Upper lobe of left lung (tissue), 6 donors: ENCODE measurements around the gene TMEM39A. TPM values are rescaled to one million over a fixed set of nuclear protein-coding genes. Genes with fewer than 3 reads are reported as not detected.
A peak's percentile ranks its signal among the peaks of the same experiment; 100 is the strongest.

Experiments used
- ATAC-seq, 2 donors: fragments of 200-7000 bp; cut with Tn5 transposase; one replicate each; pipeline ENCODE4 v1.9.1; 2022; ENCODE audit warnings: mild to moderate bottlenecking in 2 of 2, moderate library complexity in 2 of 2; ENCODE audit not compliant: low FRiP score in 2 of 2
- DNase-seq, 2 donors: peaks; one replicate each; pipeline ENCODE4 v3.0.0-alpha.2; 2019 to 2020
- H3K27ac ChIP-seq, 4 donors: fragments of 200-600 bp; sonication (generic); one replicate each; pipeline ENCODE4 v1.5.1; 2016 to 2019
- H3K27me3 ChIP-seq, 4 donors: fragments of 200-600 bp; sonication (generic); one replicate each; pipeline ENCODE4 v1.5.1; 2017 to 2019
- H3K36me3 ChIP-seq, 4 donors: fragments of 200-600 bp; sonication (generic); one replicate each; pipeline ENCODE4 v1.5.1; 2016 to 2019
- H3K4me1 ChIP-seq, 4 donors: fragments of 200-600 bp; sonication (generic); one replicate each; pipeline ENCODE4 v1.5.1; 2018 to 2019
- H3K4me3 ChIP-seq, 4 donors: fragments of 200-600 bp; sonication (generic); one replicate each; pipeline ENCODE4 v1.5.1; 2017 to 2019; ENCODE audit warnings: mild to moderate bottlenecking in 2 of 4, moderate library complexity in 1 of 4
- H3K9me3 ChIP-seq, 4 donors: fragments of 200-600 bp; sonication (generic); one replicate each; pipeline ENCODE4 v1.5.1; 2018 to 2019
- CTCF ChIP-seq, 6 experiments: fragments of 450-650 bp in 4 of 6; fragments of 200-600 bp in 2 of 6; sonication (generic) in 2 of 6; IDR thresholded peaks; one replicate each; pipeline ENCODE4 v1.5.1; 2016 to 2019; ENCODE audit warnings: antibody characterized with exemption in 6 of 6
- EP300 ChIP-seq, 4 donors: sonication (generic); formaldehyde crosslinking; IDR thresholded peaks; one replicate each; pipeline ENCODE4 v1.5.1; 2017; ENCODE audit warnings: antibody characterized with exemption in 4 of 4, control low read depth in 2 of 4
- POLR2A ChIP-seq, 4 donors: fragments of 450-650 bp; IDR thresholded peaks; one replicate each; pipeline ENCODE4 v1.5.1; 2016 to 2017; ENCODE audit warnings: antibody characterized with exemption in 4 of 4, mild to moderate bottlenecking in 2 of 4
- POLR2AphosphoS5 ChIP-seq, 2 donors: sonication (generic); formaldehyde crosslinking; IDR thresholded peaks; one replicate each; pipeline ENCODE4 v1.5.1; 2017; ENCODE audit warnings: antibody characterized with exemption in 2 of 2
- WGBS, 2 donors: methylation state at CpG; one replicate each; pipeline ENCODE4 v1.1.5; 2017 to 2018; 5-methylcytosine and 5-hydroxymethylcytosine counted together
- total RNA-seq, 6 donors: library from RNA; depleted of rRNA in 4 of 6; stranded (reverse); fragments of >200 nt in 4 of 6; gene quantifications; one replicate each; pipeline versions ENCODE4 v1.1.0 to v1.2.1, GENCODE V29; 2016 to 2021
- donor health status: DM: no; HTN: no; CAD: no; lungs with moderate emphysema.
- donor health status: DM: no; HTN: yes; CAD: no; lungs with severe emphysema.

Gene TMEM39A
- total RNA-seq, 6 donors from 2014 or later: 15.9 to 52.6 (median 46.1) TPM

DNA sequence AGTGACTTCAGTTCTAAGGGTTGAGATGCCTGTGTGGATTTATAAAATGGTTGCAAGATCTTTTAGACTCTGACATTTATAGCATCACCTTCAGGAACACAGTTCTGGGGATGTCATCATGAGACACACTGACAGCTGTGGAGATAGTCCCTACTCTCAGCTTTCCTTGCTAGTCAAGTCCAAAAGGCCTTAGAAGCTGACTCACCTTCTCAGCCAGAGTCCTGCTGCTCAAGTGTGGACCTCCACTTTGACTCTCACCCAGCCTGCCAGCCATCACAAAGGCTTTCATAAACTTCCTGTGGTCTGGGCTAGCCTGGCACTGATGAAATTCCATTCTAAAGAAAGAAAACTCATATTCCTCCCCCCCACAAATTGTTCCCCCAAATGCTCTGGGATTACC, 44.8 kb downstream of the TMEM39A start:
- H3K27me3 ChIP-seq: no peaks in the 10 kb centered on the region
- DNase-seq (no peak), ATAC-seq (no peak)
- H3K4me3 ChIP-seq: no peak overlapping the region
- H3K9me3 ChIP-seq: no peaks in the 10 kb centered on the region
- no peak overlapping the region for H3K27ac ChIP-seq
- H3K4me1 ChIP-seq: no peaks in the 10 kb centered on the region
- H3K36me3 ChIP-seq: peaks cover 0 to 59% (median 32%) of the 10 kb centered on the region in 4 donors
- TF ChIP-seq POLR2A (IDR thresholded peaks at IDR 0.05): no peak
- no peak for TF ChIP-seq POLR2AphosphoS5 (IDR thresholded peaks at IDR 0.05)
- no peak for TF ChIP-seq EP300 (IDR thresholded peaks at IDR 0.05)
- TF ChIP-seq CTCF (IDR thresholded peaks at IDR 0.05): no peak

DNA sequence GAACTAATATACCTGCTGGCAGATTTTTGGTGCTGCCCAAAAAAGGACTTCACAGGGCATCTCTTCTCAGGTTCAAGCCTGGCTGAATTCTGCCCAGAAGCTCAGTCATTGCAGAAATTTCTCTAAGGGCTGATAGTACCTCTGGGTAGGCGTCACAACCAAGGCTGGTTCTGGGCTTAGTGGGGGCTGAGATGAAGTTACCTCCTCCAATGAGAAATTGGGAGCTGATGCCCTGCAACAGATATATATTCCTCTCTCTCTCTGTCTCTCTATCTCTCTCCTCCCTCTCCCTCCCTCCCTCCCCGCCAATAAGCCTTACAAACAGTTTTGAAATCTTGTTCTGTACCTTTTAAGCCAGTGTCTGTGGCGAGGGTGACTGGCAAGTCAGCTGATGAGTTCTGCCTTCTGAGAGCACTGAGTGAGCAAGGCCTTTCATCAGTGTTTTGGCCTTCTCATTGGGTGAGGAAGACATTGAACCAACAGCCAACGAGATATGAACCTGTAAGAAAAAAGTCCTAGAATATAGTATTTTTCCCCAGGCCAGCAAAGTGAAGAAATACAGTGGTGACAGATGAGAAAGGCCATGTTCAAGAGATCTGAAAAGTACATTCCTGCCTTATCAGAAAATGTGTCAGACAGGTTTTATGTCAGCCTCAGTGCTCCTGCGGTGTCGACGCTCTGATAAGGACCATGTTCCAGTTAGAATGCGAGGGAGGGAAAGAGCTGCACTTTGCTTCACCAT, 45.5 kb downstream of the TMEM39A start:
- no peak for TF ChIP-seq EP300 (IDR thresholded peaks at IDR 0.05)
- DNase-seq: no peak
- ATAC-seq: no peak

DNA sequence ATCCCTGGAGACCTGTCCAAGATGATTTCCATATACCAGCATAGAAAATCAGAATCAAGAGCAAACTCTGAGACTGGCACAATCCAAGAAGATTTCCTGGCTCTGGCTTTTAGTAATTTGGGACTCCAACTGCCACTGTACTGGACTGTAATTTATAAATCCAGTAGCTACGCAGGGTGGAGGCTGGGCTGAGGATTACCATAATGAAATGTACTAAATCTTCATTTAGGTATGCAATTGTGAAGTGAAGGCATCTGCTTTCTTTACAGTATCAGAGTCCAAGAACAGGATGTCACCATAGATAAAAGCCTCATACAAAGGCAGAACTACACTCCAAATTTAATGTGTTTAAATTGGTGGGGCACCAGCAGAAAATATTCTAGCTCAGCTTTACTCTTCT, 46.5 kb downstream of the TMEM39A start:
- Histone ChIP-seq H3K4me3 (no peak overlapping the region), H3K36me3 (peaks cover 0 to 72% (median 37%) of the 10 kb centered on the region in 4 donors), H3K9me3 (no peaks in the 10 kb centered on the region), H3K4me1 (no peaks in the 10 kb centered on the region), H3K27me3 (no peaks in the 10 kb centered on the region), H3K27ac (no peak overlapping the region)
- 83 to 100% methylated on average over 1 of the region's 1 CpG for WGBS, 2 donors
- ATAC-seq (no peak), DNase-seq (no peak)
- TF ChIP-seq POLR2AphosphoS5 (IDR thresholded peaks at IDR 0.05) (no peak), CTCF (IDR thresholded peaks at IDR 0.05) (no peak), POLR2A (IDR thresholded peaks at IDR 0.05) (no peak)

More for the DNA sequence above, 45.5 kb downstream of the TMEM39A start:
- no peaks in the 10 kb centered on the region for H3K27me3 ChIP-seq
- H3K36me3 ChIP-seq: peaks cover 0 to 63% (median 36%) of the 10 kb centered on the region in 4 donors
- 84 to 86% methylated on average over 8 of the region's 8 CpGs for WGBS, 2 donors
- no peaks in the 10 kb centered on the region for H3K9me3 ChIP-seq
- no peak overlapping the region for H3K4me3 ChIP-seq
- no peaks in the 10 kb centered on the region for H3K4me1 ChIP-seq
- H3K27ac ChIP-seq: peak overlapping the region in 1 of 4 donors; percentile 1

DNA sequence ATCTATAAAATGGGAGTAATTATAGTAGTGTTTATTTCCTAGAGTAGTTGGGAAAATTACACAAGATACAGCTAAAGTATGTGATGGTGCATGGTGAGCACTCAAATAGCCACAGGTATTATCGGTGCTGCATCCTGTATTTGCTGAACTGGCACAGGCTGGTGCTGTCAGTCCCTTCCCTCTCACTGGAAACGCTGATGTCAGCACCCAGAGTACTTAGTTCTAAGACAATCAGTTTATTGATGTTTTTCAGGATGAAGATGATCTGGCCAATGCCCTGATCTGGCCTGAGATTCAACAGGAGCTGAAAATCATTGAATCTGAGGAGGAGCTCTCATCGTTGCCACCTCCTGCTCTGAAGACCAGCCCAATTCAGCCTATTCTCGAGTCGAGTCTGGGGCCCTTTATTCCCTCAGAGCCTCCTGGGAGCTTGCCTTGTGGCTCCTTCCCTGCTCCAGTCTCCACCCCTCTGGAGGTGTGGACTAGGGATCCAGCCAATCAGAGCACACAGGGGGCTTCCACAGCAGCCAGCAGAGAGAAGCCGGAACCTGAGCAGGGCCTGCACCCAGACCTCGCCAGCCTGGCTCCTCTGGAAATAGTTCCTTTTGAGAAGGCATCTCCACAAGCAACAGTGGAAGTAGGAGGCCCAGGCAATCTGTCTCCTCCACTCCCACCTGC, 49.7 kb downstream of the TMEM39A start:
- Histone ChIP-seq H3K27ac (no peak overlapping the region), H3K4me1 (no peaks in the 10 kb centered on the region), H3K27me3 (no peaks in the 10 kb centered on the region), H3K36me3 (peaks cover 0 to 95% (median 58%) of the 10 kb centered on the region in 4 donors), H3K4me3 (no peak overlapping the region), H3K9me3 (no peaks in the 10 kb centered on the region)
- 76 to 92% methylated on average over 7 of the region's 7 CpGs for whole genome bisulfite sequencing, 2 donors
- ATAC-seq (peak in 1 of 2 donors; percentile 52), DNase-seq (no peak)
- TF ChIP-seq POLR2AphosphoS5 (IDR thresholded peaks at IDR 0.05): no peak
- no peak for TF ChIP-seq CTCF (IDR thresholded peaks at IDR 0.05)
- TF ChIP-seq EP300 (IDR thresholded peaks at IDR 0.05): no peak
- TF ChIP-seq POLR2A (IDR thresholded peaks at IDR 0.05): no peak

- Histone ChIP-seq H3K36me3 (peaks cover 0 to 91% (median 53%) of the 10 kb centered on the region in 4 donors), H3K4me3 (no peak overlapping the region), H3K27me3 (no peaks in the 10 kb centered on the region), H3K9me3 (no peaks in the 10 kb centered on the region), H3K4me1 (no peaks in the 10 kb centered on the region), H3K27ac (no peak overlapping the region)
- ATAC-seq (no peak), DNase-seq (no peak)
- TF ChIP-seq CTCF (IDR thresholded peaks at IDR 0.05): no peak
- no peak for TF ChIP-seq EP300 (IDR thresholded peaks at IDR 0.05)
- TF ChIP-seq POLR2A (IDR thresholded peaks at IDR 0.05): no peak
- no peak for TF ChIP-seq POLR2AphosphoS5 (IDR thresholded peaks at IDR 0.05)
- 91 to 100% methylated on average over 1 of the region's 1 CpG for WGBS, 2 donors
Measured at GRCh38 chr3:119409844-119410243, 53.6 kb downstream of the TMEM39A start.
